SK-N-SH treated with all-trans-retinoic acid at 6 μM for 48 hours (cell line): Measurements from ENCODE around the gene VCL.

Experiments used
- ATAC-seq: fragments of 200-7000 bp; cut with Tn5 transposase; 3 replicates; pipeline ENCODE4 v1.9.1; 2020; ENCODE audit warnings: mild to moderate bottlenecking, moderate library complexity
- ARNTL ChIP-seq: fragments of 450-650 bp; formaldehyde crosslinking; IDR thresholded peaks from 2 replicates; pipeline ENCODE4 v1.5.0; 2020; ENCODE audit warnings: low read depth, mild to moderate bottlenecking, moderate library complexity, borderline replicate concordance
- BACH2 ChIP-seq: fragments of 250-450 bp; sonication (Bioruptor Pico); IDR thresholded peaks from 2 replicates; pipeline ENCODE4 v1.9.0; 2021; ENCODE audit warnings: mild to moderate bottlenecking, borderline replicate concordance
- CSDC2 ChIP-seq: fragments of 250-450 bp; sonication (Bioruptor Pico); IDR thresholded peaks from 2 replicates; pipeline ENCODE4 v1.5.0; 2020; ENCODE audit warnings: mild to moderate bottlenecking, moderate library complexity
- CSRNP3 ChIP-seq: fragments of 250-450 bp; sonication (Bioruptor Pico); IDR thresholded peaks from 2 replicates; pipeline ENCODE4 v1.5.1; 2021; ENCODE audit warnings: mild to moderate bottlenecking, moderate library complexity
- ESRRG ChIP-seq: fragments of 250-450 bp; sonication (Bioruptor Pico); IDR thresholded peaks from 2 replicates; pipeline ENCODE4 v1.6.1; 2021; ENCODE audit warnings: mild to moderate bottlenecking
- ISL1 ChIP-seq: fragments of 250-450 bp; sonication (Bioruptor Pico); IDR thresholded peaks from 2 replicates; pipeline ENCODE4 v2.1.2; 2022; ENCODE audit warnings: mild to moderate bottlenecking, moderate library complexity
- OSR1 ChIP-seq: fragments of 250-450 bp; sonication (Bioruptor Pico); IDR thresholded peaks from 2 replicates; pipeline ENCODE4 v1.8.0; 2022; ENCODE audit warnings: moderate library complexity, mild to moderate bottlenecking, inconsistent platforms
- PPARA ChIP-seq: fragments of 250-450 bp; sonication (Bioruptor Pico); IDR thresholded peaks from 2 replicates; pipeline ENCODE4 v1.5.0; 2020; ENCODE audit warnings: mild to moderate bottlenecking, borderline replicate concordance
- RARB ChIP-seq: fragments of 250-450 bp; sonication (Bioruptor Pico); IDR thresholded peaks from 2 replicates; pipeline ENCODE4 v1.8.0; 2021; ENCODE audit warnings: mild to moderate bottlenecking, moderate library complexity
- SNAI2 ChIP-seq: fragments of 250-450 bp; sonication (Bioruptor Pico); IDR thresholded peaks from 2 replicates; pipeline ENCODE4 v1.5.0; 2020; ENCODE audit warnings: mild to moderate bottlenecking, moderate library complexity
- TCF4 ChIP-seq: fragments of 250-450 bp; sonication (Bioruptor Pico); IDR thresholded peaks from 2 replicates; pipeline ENCODE4 v1.8.0; 2021; ENCODE audit warnings: mild to moderate bottlenecking, moderate library complexity, borderline replicate concordance
- TSHZ2 ChIP-seq: fragments of 250-450 bp; sonication (Bioruptor Pico); IDR thresholded peaks from 2 replicates; pipeline ENCODE4 v1.5.0; 2020; ENCODE audit warnings: mild to moderate bottlenecking, moderate library complexity
- ZC3H10 ChIP-seq: fragments of 250-450 bp; sonication (Bioruptor Pico); IDR thresholded peaks from 2 replicates; pipeline ENCODE4 v1.5.1; 2021; ENCODE audit warnings: mild to moderate bottlenecking, moderate library complexity
- ZFP3 ChIP-seq: fragments of 250-450 bp; sonication (Bioruptor Pico); IDR thresholded peaks from 2 replicates; pipeline ENCODE4 v1.5.0; 2020; ENCODE audit warnings: mild to moderate bottlenecking, moderate library complexity
- ZFP30 ChIP-seq: fragments of 450-650 bp; formaldehyde crosslinking; IDR thresholded peaks from 2 replicates; pipeline ENCODE4 v1.5.0; 2022; ENCODE audit warnings: mild to moderate bottlenecking, moderate library complexity
- ZNF8 ChIP-seq: fragments of 450-650 bp; formaldehyde crosslinking; IDR thresholded peaks from 2 replicates; pipeline ENCODE4 v1.5.0; 2020; ENCODE audit warnings: mild to moderate bottlenecking, moderate library complexity
- TF ChIP-seq, protein P1 (sequence below): fragments of 250-450 bp; sonication (Bioruptor Pico); IDR thresholded peaks from 2 replicates; pipeline ENCODE4 v1.8.0; 2020; ENCODE audit warnings: mild to moderate bottlenecking, moderate library complexity, borderline replicate concordance
- TF ChIP-seq, protein P2 (sequence below): fragments of 250-450 bp; sonication (Bioruptor Pico); IDR thresholded peaks from 2 replicates; pipeline ENCODE4 v1.8.0; 2021; ENCODE audit warnings: low read depth, mild to moderate bottlenecking, moderate library complexity, borderline replicate concordance

VCL gene

GRCh38 chr10:74093530-74094164 lies 95.7 kb downstream of the VCL start (continued):
- no peak for TF ChIP-seq CSRNP3

DNA sequence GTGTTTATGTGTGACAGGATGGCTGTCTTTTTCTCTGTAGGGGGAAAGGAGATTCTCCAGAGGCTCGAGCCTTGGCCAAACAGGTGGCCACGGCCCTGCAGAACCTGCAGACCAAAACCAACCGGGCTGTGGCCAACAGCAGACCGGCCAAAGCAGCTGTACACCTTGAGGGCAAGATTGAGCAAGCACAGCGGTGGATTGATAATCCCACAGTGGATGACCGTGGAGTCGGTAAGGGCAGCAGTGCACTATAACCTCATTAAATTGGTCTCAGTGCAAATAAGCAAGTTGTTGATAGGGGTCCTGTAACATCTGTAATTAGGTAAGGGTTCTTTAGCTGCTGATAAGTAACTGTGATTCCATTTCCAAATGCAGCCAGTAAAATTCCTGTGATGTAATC lies 96.3 kb downstream of the VCL start:
- TF ChIP-seq, protein P1, sequence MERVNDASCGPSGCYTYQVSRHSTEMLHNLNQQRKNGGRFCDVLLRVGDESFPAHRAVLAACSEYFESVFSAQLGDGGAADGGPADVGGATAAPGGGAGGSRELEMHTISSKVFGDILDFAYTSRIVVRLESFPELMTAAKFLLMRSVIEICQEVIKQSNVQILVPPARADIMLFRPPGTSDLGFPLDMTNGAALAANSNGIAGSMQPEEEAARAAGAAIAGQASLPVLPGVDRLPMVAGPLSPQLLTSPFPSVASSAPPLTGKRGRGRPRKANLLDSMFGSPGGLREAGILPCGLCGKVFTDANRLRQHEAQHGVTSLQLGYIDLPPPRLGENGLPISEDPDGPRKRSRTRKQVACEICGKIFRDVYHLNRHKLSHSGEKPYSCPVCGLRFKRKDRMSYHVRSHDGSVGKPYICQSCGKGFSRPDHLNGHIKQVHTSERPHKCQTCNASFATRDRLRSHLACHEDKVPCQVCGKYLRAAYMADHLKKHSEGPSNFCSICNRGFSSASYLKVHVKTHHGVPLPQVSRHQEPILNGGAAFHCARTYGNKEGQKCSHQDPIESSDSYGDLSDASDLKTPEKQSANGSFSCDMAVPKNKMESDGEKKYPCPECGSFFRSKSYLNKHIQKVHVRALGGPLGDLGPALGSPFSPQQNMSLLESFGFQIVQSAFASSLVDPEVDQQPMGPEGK (CRISPR knock-in tag): no peak
- TF ChIP-seq BACH2: no peak
- TF ChIP-seq, protein P2, sequence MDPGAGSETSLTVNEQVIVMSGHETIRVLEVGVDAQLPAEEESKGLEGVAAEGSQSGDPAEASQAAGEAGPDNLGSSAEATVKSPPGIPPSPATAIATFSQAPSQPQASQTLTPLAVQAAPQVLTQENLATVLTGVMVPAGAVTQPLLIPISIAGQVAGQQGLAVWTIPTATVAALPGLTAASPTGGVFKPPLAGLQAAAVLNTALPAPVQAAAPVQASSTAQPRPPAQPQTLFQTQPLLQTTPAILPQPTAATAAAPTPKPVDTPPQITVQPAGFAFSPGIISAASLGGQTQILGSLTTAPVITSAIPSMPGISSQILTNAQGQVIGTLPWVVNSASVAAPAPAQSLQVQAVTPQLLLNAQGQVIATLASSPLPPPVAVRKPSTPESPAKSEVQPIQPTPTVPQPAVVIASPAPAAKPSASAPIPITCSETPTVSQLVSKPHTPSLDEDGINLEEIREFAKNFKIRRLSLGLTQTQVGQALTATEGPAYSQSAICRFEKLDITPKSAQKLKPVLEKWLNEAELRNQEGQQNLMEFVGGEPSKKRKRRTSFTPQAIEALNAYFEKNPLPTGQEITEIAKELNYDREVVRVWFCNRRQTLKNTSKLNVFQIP (CRISPR knock-in tag): no peak
- no peak for ATAC-seq

DNA sequence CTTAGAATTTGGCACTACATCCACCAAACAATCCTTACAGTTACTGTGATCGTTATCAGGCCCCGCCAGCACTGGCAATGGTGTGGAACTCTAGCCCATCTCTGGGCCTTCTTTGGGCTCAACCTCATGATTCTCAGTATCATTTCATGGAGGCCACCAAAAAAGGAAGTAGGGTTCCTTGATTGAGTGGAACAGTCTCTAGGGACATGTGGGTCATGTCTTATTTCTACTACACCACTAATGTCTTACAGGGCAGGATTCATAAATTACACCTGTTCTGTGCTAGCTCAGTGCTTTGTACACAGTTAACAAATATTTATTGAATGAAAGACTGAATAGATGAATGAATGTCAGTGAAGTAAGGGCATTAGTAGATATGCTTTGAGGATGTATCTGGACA lies 98.9 kb downstream of the VCL start:
- no peak for TF ChIP-seq CSRNP3
- no peak for TF ChIP-seq PPARA (CRISPR knock-in tag)
- no peak for TF ChIP-seq ISL1 (CRISPR knock-in tag)
- TF ChIP-seq ARNTL (CRISPR knock-in tag): no peak
- no peak for ATAC-seq

- TF ChIP-seq SNAI2: no peak
- no peak for TF ChIP-seq ZFP3 (CRISPR knock-in tag)
- no peak for TF ChIP-seq ESRRG (CRISPR knock-in tag)
- TF ChIP-seq ZC3H10 (CRISPR knock-in tag): no peak
- no peak for TF ChIP-seq RARB
- TF ChIP-seq OSR1 (CRISPR knock-in tag): no peak
- TF ChIP-seq ZNF8 (CRISPR knock-in tag): no peak
- no peak for TF ChIP-seq CSDC2 (CRISPR knock-in tag)
- no peak for TF ChIP-seq ISL1 (CRISPR knock-in tag)
- no peak for TF ChIP-seq ZFP30
- no peak for TF ChIP-seq TSHZ2 (CRISPR knock-in tag)
- no peak for TF ChIP-seq TCF4 (CRISPR knock-in tag)
- TF ChIP-seq, protein P1 (CRISPR knock-in tag): no peak
- ATAC-seq: no peak
Measured at GRCh38 chr10:74097776-74098175, 99.9 kb downstream of the VCL start.
